Nucleus accumbens (tissue), 56 donors: ENCODE measurements around the gene SLC15A4.

ENCODE experiments used
- DNase-seq, 56 donors: peaks; one replicate each; lab custom pipeline; 2025; lab: John Stamatoyannopoulos, UW

Gene SLC15A4

GRCh38 chr12:128796439-128797118 lies 27.2 kb downstream of the SLC15A4 start:
- no peak for DNase-seq

GRCh38 chr12:128795530-128796361 lies 28.0 kb downstream of the SLC15A4 start:
- no peak for DNase-seq

- no peak for DNase-seq
Observed at GRCh38 chr12:128794661-128795529, 28.9 kb downstream of the SLC15A4 start.

- no peak for DNase-seq
Observed at GRCh38 chr12:128793701-128794100, 30.1 kb downstream of the SLC15A4 start.

GRCh38 chr12:128792881-128793280 lies 30.9 kb downstream of the SLC15A4 start:
- DNase-seq: no peak

- no peak for DNase-seq
Observed at GRCh38 chr12:128792398-128792797, 31.4 kb downstream of the SLC15A4 start.

GRCh38 chr12:128791395-128792322 lies 32.1 kb downstream of the SLC15A4 start:
- DNase-seq: no peak

- no peak for DNase-seq
Observed at GRCh38 chr12:128790653-128791373, 32.9 kb downstream of the SLC15A4 start.

- no peak for DNase-seq
Observed at GRCh38 chr12:128790221-128790620, 33.5 kb downstream of the SLC15A4 start.

GRCh38 chr12:128789356-128789929 lies 34.3 kb downstream of the SLC15A4 start:
- no peak for DNase-seq

GRCh38 chr12:128787827-128788226 lies 35.9 kb downstream of the SLC15A4 start:
- DNase-seq: no peak

GRCh38 chr12:128786741-128787391 lies 36.9 kb downstream of the SLC15A4 start:
- no peak for DNase-seq

- no peak for DNase-seq
Observed at GRCh38 chr12:128784030-128784760, 39.6 kb downstream of the SLC15A4 start.

- DNase-seq: no peak
Observed at GRCh38 chr12:128783129-128783574, 40.6 kb downstream of the SLC15A4 start.

GRCh38 chr12:128779901-128780300 lies 43.9 kb downstream of the SLC15A4 start:
- no peak for DNase-seq

GRCh38 chr12:128772249-128772648 lies 51.5 kb downstream of the SLC15A4 start:
- DNase-seq: no peak

GRCh38 chr12:128771681-128772080 lies 52.1 kb downstream of the SLC15A4 start:
- no peak for DNase-seq

GRCh38 chr12:128767518-128767917 lies 56.2 kb downstream of the SLC15A4 start:
- DNase-seq: no peak
